ENCODE results near the gene HOXA4. TPM values are rescaled to one million over a fixed set of nuclear protein-coding genes. Genes with fewer than 3 reads are reported as not detected.

The HOXA4 gene
- total RNA-seq, 1 donor from 2014 or later: 0.31 TPM

- Mint-ChIP-seq H3K4me1 (ENCODE audit: unreplicated experiment) (peaks cover 60% of the 10 kb centered on the region), H3K36me3 (ENCODE audit: low read depth, unreplicated experiment) (peaks cover 16% of the 10 kb centered on the region), H3K27me3 (ENCODE audit: unreplicated experiment) (peaks cover 43% of the 10 kb centered on the region), H3K9me3 (ENCODE audit: unreplicated experiment) (no peaks in the 10 kb centered on the region), H3K4me3 (ENCODE audit: unreplicated experiment) (peak within 1 kb of the TSS; percentile 83), H3K27ac (ENCODE audit: unreplicated experiment) (peak within 1 kb of the TSS; percentile 80)
- TF ChIP-seq, protein P1, sequence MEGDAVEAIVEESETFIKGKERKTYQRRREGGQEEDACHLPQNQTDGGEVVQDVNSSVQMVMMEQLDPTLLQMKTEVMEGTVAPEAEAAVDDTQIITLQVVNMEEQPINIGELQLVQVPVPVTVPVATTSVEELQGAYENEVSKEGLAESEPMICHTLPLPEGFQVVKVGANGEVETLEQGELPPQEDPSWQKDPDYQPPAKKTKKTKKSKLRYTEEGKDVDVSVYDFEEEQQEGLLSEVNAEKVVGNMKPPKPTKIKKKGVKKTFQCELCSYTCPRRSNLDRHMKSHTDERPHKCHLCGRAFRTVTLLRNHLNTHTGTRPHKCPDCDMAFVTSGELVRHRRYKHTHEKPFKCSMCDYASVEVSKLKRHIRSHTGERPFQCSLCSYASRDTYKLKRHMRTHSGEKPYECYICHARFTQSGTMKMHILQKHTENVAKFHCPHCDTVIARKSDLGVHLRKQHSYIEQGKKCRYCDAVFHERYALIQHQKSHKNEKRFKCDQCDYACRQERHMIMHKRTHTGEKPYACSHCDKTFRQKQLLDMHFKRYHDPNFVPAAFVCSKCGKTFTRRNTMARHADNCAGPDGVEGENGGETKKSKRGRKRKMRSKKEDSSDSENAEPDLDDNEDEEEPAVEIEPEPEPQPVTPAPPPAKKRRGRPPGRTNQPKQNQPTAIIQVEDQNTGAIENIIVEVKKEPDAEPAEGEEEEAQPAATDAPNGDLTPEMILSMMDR (IDR thresholded peaks at IDR 0.05; ENCODE audit: unreplicated experiment): no peak
- DNase-seq (ENCODE audit: low spot score): no peak
These were observed 27.7 kb downstream of the HOXA4 start, which contains the start of gene HOXA2 for GRCh38 chr7:27102581-27103442. Gene HOXA2, minus strand, starts transcription at chr7:27102683. Its CDS starts 183 bp downstream, at chr7:27102500.

- Mint-ChIP-seq H3K4me3 (ENCODE audit: unreplicated experiment) (peak overlapping the region; percentile 83), H3K27me3 (ENCODE audit: unreplicated experiment) (peaks cover 47% of the 10 kb centered on the region), H3K4me1 (ENCODE audit: unreplicated experiment) (peaks cover 59% of the 10 kb centered on the region), H3K9me3 (ENCODE audit: unreplicated experiment) (no peaks in the 10 kb centered on the region), H3K36me3 (ENCODE audit: low read depth, unreplicated experiment) (peaks cover 16% of the 10 kb centered on the region), H3K27ac (ENCODE audit: unreplicated experiment) (peak overlapping the region; percentile 80)
- TF ChIP-seq, protein P1 (IDR thresholded peaks at IDR 0.05; ENCODE audit: unreplicated experiment): no peak
- no peak for DNase-seq (ENCODE audit: low spot score)
These were observed 28.5 kb downstream of the HOXA4 start for GRCh38 chr7:27101957-27102580.

- H3K4me3 Mint-ChIP-seq (ENCODE audit: unreplicated experiment): peak overlapping the region; percentile 83
- no peak for DNase-seq (ENCODE audit: low spot score)
- peaks cover 16% of the 10 kb centered on the region for H3K36me3 Mint-ChIP-seq (ENCODE audit: low read depth, unreplicated experiment)
- TF ChIP-seq, protein P1 (IDR thresholded peaks at IDR 0.05; ENCODE audit: unreplicated experiment): no peak
- H3K27ac Mint-ChIP-seq (ENCODE audit: unreplicated experiment): peak overlapping the region; percentile 71
- peaks cover 57% of the 10 kb centered on the region for H3K4me1 Mint-ChIP-seq (ENCODE audit: unreplicated experiment)
- no peaks in the 10 kb centered on the region for H3K9me3 Mint-ChIP-seq (ENCODE audit: unreplicated experiment)
- peaks cover 47% of the 10 kb centered on the region for H3K27me3 Mint-ChIP-seq (ENCODE audit: unreplicated experiment)
These were observed 29.2 kb downstream of the HOXA4 start for GRCh38 chr7:27101171-27101956.

DNA sequence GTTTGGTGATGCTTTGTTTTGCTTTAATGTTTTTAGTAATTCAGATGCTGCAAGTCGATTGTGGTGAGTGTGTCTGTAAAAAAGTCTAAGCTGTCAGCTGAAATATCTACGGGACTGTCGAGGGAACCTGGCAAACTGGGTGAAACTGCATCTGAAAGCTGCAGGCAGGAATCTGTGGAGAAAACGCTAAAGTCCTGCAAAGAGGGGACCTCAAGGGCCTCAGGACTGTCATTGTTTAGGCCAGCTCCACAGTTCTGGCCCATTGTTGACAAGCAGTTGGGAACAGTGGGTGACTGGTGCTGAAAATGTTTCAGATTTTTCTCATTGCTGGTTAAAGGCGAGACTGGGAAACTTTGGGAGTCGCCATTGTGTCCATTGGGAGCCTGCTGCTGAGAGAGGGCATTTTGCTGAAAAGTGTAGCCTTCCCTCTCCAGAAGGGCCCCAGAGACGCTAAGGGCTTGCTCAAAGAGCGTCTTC is 29.8 kb downstream of the HOXA4 start:
- H3K4me1 Mint-ChIP-seq (ENCODE audit: unreplicated experiment): peaks cover 53% of the 10 kb centered on the region
- H3K27ac Mint-ChIP-seq (ENCODE audit: unreplicated experiment): peak overlapping the region; percentile 76
- H3K4me3 Mint-ChIP-seq (ENCODE audit: unreplicated experiment): peak overlapping the region; percentile 83

More for the DNA sequence above, 29.8 kb downstream of the HOXA4 start:
- Mint-ChIP-seq H3K9me3 (ENCODE audit: unreplicated experiment) (no peaks in the 10 kb centered on the region), H3K36me3 (ENCODE audit: low read depth, unreplicated experiment) (peaks cover 16% of the 10 kb centered on the region), H3K27me3 (ENCODE audit: unreplicated experiment) (peaks cover 47% of the 10 kb centered on the region)
- TF ChIP-seq, protein P1 (IDR thresholded peaks at IDR 0.05; ENCODE audit: unreplicated experiment): no peak
- no peak for DNase-seq (ENCODE audit: low spot score)
